Esophagus (tissue), 2 donors: ENCODE measurements around the gene KCNN3. TPM values are rescaled to one million over a fixed set of nuclear protein-coding genes. Genes with fewer than 3 reads are reported as not detected.

ENCODE experiments used
- H3K27ac ChIP-seq, 2 donors: one replicate each; pipeline ENCODE4 v1.5.1; 2013; ENCODE audit warnings: low read depth in 2 of 2, mild to moderate bottlenecking in 2 of 2, inconsistent platforms in 1 of 2, low read length in 1 of 2, moderate library complexity in 1 of 2
- H3K27me3 ChIP-seq, 2 donors: one replicate each; pipeline ENCODE4 v1.6.1; 2013; ENCODE audit warnings: low read length in 2 of 2, control low read depth in 1 of 2, mild to moderate bottlenecking in 1 of 2; ENCODE audit not compliant: insufficient read depth in 2 of 2, control insufficient read depth in 1 of 2
- H3K36me3 ChIP-seq, 2 donors: one replicate each; pipeline ENCODE4 v1.6.1; 2013; ENCODE audit warnings: low read length in 1 of 2; ENCODE audit not compliant: control insufficient read depth in 2 of 2, insufficient read depth in 2 of 2
- H3K4me1 ChIP-seq, 2 donors: one replicate each; pipeline ENCODE4 v1.6.1; 2013; ENCODE audit warnings: low read length in 1 of 2; ENCODE audit not compliant: control insufficient read depth in 2 of 2, insufficient read depth in 2 of 2
- H3K4me3 ChIP-seq, 2 donors: one replicate each; pipeline ENCODE4 v1.5.1; 2013; ENCODE audit warnings: low read length in 2 of 2, mild to moderate bottlenecking in 2 of 2, low read depth in 1 of 2, moderate library complexity in 1 of 2
- H3K9me3 ChIP-seq, 2 donors: one replicate each; pipeline ENCODE4 v1.6.1; 2013; ENCODE audit warnings: mild to moderate bottlenecking in 2 of 2, low read depth in 1 of 2, low read length in 1 of 2, moderate library complexity in 1 of 2; ENCODE audit not compliant: control insufficient read depth in 2 of 2, insufficient read depth in 1 of 2
- WGBS, 2 donors: extraction: QIAGEN DNeasy Blood & Tissue Kit; methylation state at CpG; one replicate each; pipeline ENCODE4 v1.1.7; 2013; 5-methylcytosine and 5-hydroxymethylcytosine counted together
- polyA plus RNA-seq, 2 donors: library from polyadenylated mRNA; stranded (reverse); fragments of 200-250 nt; gene quantifications; one replicate each; pipeline ENCODE4 v1.2.3, GENCODE V29; 2013
- donor health status: healthy with polysubstance abuse.
- donor health status: Bipolar disorder and iron deficiency.

Gene KCNN3
- polyA plus RNA-seq, 2 donors, result 0.12 to 0.14 TPM

- Histone ChIP-seq H3K36me3 (no peaks in the 10 kb centered on the region), H3K9me3 (no peaks in the 10 kb centered on the region), H3K4me1 (no peaks in the 10 kb centered on the region), H3K27me3 (no peaks in the 10 kb centered on the region), H3K4me3 (no peak overlapping the region), H3K27ac (no peak overlapping the region)
- WGBS, 2 donors, result 70 to 78% methylated on average over 1 of the region's 1 CpG
Measured at GRCh38 chr1:154901591-154901990, 31.5 kb upstream of the KCNN3 start.

- no peaks in the 10 kb centered on the region for H3K27me3 ChIP-seq
Measured at GRCh38 chr1:154899041-154899440, 29.0 kb upstream of the KCNN3 start.

GRCh38 chr1:154896771-154897286, 26.7 kb upstream of the KCNN3 start:
- Histone ChIP-seq H3K9me3 (no peaks in the 10 kb centered on the region), H3K4me1 (no peaks in the 10 kb centered on the region), H3K27me3 (no peaks in the 10 kb centered on the region), H3K4me3 (no peak overlapping the region), H3K36me3 (no peaks in the 10 kb centered on the region), H3K27ac (no peak overlapping the region)
- 53 to 63% methylated on average over 10 of the region's 10 CpGs for WGBS, 2 donors

More at GRCh38 chr1:154899041-154899440, 29.0 kb upstream of the KCNN3 start:
- Histone ChIP-seq H3K9me3 (no peaks in the 10 kb centered on the region), H3K36me3 (no peaks in the 10 kb centered on the region), H3K27ac (no peak overlapping the region), H3K4me3 (no peak overlapping the region), H3K4me1 (no peaks in the 10 kb centered on the region)
- WGBS, 2 donors, result 93 to 95% methylated on average over 6 of the region's 6 CpGs

GRCh38 chr1:154895798-154896197, 25.7 kb upstream of the KCNN3 start:
- H3K4me1 ChIP-seq, result no peaks in the 10 kb centered on the region

GRCh38 chr1:154891452-154891851, 21.4 kb upstream of the KCNN3 start:
- no peaks in the 10 kb centered on the region for H3K4me1 ChIP-seq
- 45 to 75% methylated on average over 1 of the region's 1 CpG for whole genome bisulfite sequencing, 2 donors
- H3K27ac ChIP-seq, result no peak overlapping the region
- H3K36me3 ChIP-seq, result no peaks in the 10 kb centered on the region
- H3K4me3 ChIP-seq, result no peak overlapping the region
- H3K9me3 ChIP-seq, result no peaks in the 10 kb centered on the region
- H3K27me3 ChIP-seq, result no peaks in the 10 kb centered on the region

More at GRCh38 chr1:154895798-154896197, 25.7 kb upstream of the KCNN3 start:
- WGBS, 2 donors, result 71 to 72% methylated on average over 7 of the region's 7 CpGs
- Histone ChIP-seq H3K36me3 (no peaks in the 10 kb centered on the region), H3K4me3 (no peak overlapping the region), H3K27me3 (no peaks in the 10 kb centered on the region), H3K27ac (no peak overlapping the region), H3K9me3 (no peaks in the 10 kb centered on the region)

GRCh38 chr1:154888757-154889156, 18.7 kb upstream of the KCNN3 start:
- Histone ChIP-seq H3K27ac (no peak overlapping the region), H3K4me1 (no peaks in the 10 kb centered on the region), H3K9me3 (no peaks in the 10 kb centered on the region), H3K4me3 (no peak overlapping the region), H3K36me3 (no peaks in the 10 kb centered on the region), H3K27me3 (no peaks in the 10 kb centered on the region)
- 82 to 92% methylated on average over 7 of the region's 7 CpGs for WGBS, 2 donors

GRCh38 chr1:154886281-154887015, 16.4 kb upstream of the KCNN3 start:
- Histone ChIP-seq H3K27me3 (no peaks in the 10 kb centered on the region), H3K27ac (no peak overlapping the region), H3K4me1 (no peaks in the 10 kb centered on the region), H3K36me3 (no peaks in the 10 kb centered on the region), H3K9me3 (no peaks in the 10 kb centered on the region), H3K4me3 (no peak overlapping the region)
- WGBS, 2 donors, result 61 to 68% methylated on average over 5 of the region's 5 CpGs

GRCh38 chr1:154884869-154885701, 15.0 kb upstream of the KCNN3 start:
- Histone ChIP-seq H3K4me3 (no peak overlapping the region), H3K27ac (no peak overlapping the region), H3K4me1 (no peaks in the 10 kb centered on the region), H3K9me3 (no peaks in the 10 kb centered on the region), H3K27me3 (no peaks in the 10 kb centered on the region), H3K36me3 (no peaks in the 10 kb centered on the region)
- 57 to 58% methylated on average over 6 of the region's 6 CpGs for WGBS, 2 donors

GRCh38 chr1:154883919-154884868, 14.1 kb upstream of the KCNN3 start:
- Histone ChIP-seq H3K9me3 (no peaks in the 10 kb centered on the region), H3K4me1 (no peaks in the 10 kb centered on the region), H3K4me3 (no peak overlapping the region), H3K27me3 (no peaks in the 10 kb centered on the region), H3K36me3 (no peaks in the 10 kb centered on the region), H3K27ac (no peak overlapping the region)
- 62 to 75% methylated on average over 15 of the region's 15 CpGs for WGBS, 2 donors
